NCI-H1092 (cell line): ENCODE data around the gene LPAR6.

Experiments
- DNase-seq: peaks from one replicate; lab custom pipeline; 2025; lab: John Stamatoyannopoulos, UW

LPAR6 gene

GRCh38 chr13:48370815-48371214, 42.1 kb downstream of the LPAR6 start:
- DNase-seq: no peak

- no peak for DNase-seq
These were observed 42.9 kb downstream of the LPAR6 start for GRCh38 chr13:48369988-48370387.
